ENCODE data around the gene MCFD2. TPM values are rescaled to one million over a fixed set of nuclear protein-coding genes. Genes with fewer than 3 reads are reported as not detected.
A peak's percentile ranks its signal among the peaks of the same experiment; 100 is the strongest.

MCFD2 gene
- total RNA-seq, 1 donor from 2014 or later: 161 TPM

- Histone ChIP-seq H3K4me1 (ENCODE audit: insufficient read depth, low read length) (peaks cover 33% of the 10 kb centered on the region), H3K4me3 (ENCODE audit: insufficient read depth, low read depth, low read length) (no peak overlapping the region), H3K9ac (ENCODE audit: low read length) (no peak overlapping the region), H3K27ac (ENCODE audit: low read depth, low read length) (no peak overlapping the region), H3K9me3 (ENCODE audit: insufficient read depth, low read depth, low read length) (no peaks in the 10 kb centered on the region), H3K4me2 (ENCODE audit: low read length) (peak overlapping the region; percentile 8), H4K20me1 (ENCODE audit: insufficient read depth, low read length) (peaks cover 20% of the 10 kb centered on the region), H2AFZ (ENCODE audit: low read depth, low read length) (no peak overlapping the region), H3K27me3 (ENCODE audit: insufficient read depth, low read length) (no peaks in the 10 kb centered on the region), H3K36me3 (ENCODE audit: insufficient read depth, low read length) (peaks cover 5% of the 10 kb centered on the region), H3K79me2 (ENCODE audit: insufficient read depth, low read length) (peaks cover 13% of the 10 kb centered on the region)
- Mint-ChIP-seq H3K27ac (ENCODE audit: unreplicated experiment) (no peak overlapping the region), H3K27me3 (ENCODE audit: low read depth, unreplicated experiment) (no peaks in the 10 kb centered on the region), H3K9me3 (ENCODE audit: unreplicated experiment) (no peaks in the 10 kb centered on the region), H3K36me3 (ENCODE audit: low read depth, unreplicated experiment) (peaks cover 17% of the 10 kb centered on the region), H3K4me1 (ENCODE audit: low read depth, unreplicated experiment) (peaks cover 18% of the 10 kb centered on the region), H3K4me3 (ENCODE audit: unreplicated experiment) (peak overlapping the region; percentile 67)
- TF ChIP-seq, protein P1, sequence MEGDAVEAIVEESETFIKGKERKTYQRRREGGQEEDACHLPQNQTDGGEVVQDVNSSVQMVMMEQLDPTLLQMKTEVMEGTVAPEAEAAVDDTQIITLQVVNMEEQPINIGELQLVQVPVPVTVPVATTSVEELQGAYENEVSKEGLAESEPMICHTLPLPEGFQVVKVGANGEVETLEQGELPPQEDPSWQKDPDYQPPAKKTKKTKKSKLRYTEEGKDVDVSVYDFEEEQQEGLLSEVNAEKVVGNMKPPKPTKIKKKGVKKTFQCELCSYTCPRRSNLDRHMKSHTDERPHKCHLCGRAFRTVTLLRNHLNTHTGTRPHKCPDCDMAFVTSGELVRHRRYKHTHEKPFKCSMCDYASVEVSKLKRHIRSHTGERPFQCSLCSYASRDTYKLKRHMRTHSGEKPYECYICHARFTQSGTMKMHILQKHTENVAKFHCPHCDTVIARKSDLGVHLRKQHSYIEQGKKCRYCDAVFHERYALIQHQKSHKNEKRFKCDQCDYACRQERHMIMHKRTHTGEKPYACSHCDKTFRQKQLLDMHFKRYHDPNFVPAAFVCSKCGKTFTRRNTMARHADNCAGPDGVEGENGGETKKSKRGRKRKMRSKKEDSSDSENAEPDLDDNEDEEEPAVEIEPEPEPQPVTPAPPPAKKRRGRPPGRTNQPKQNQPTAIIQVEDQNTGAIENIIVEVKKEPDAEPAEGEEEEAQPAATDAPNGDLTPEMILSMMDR (IDR thresholded peaks at IDR 0.05; ENCODE audit: insufficient read depth, low read depth, low read length): no peak
- TF ChIP-seq EZH2 (IDR thresholded peaks at IDR 0.05; ENCODE audit: insufficient read depth, low read length): no peak
- no peak for FAIRE-seq
- DNase-seq (ENCODE audit: low read depth): peak; percentile 51
These were observed 48.5 kb upstream of the MCFD2 start for GRCh38 chr2:46963941-46964673.

DNA sequence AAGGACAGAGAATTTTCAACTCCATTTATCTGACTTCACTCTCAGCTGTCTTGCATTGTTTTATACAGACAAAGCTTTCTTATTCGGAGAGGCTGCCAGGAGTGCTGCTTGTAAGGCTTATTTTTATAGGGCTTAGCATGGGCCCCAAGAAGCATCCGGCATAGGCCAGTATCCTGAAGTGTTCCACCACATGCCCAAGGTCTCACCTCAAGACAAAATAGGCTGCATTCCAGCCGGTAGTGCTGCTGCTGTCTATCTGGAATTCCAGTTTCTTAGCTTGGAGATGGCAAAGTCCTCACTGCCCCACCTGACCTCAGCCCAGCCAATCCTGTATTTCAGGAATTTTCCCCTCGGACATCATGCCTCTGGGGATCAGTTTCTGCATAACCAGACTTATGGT is 47.6 kb upstream of the MCFD2 start:
- H3K4me1 Mint-ChIP-seq (ENCODE audit: low read depth, unreplicated experiment): peaks cover 17% of the 10 kb centered on the region
- H3K4me1 ChIP-seq (ENCODE audit: insufficient read depth, low read length): peaks cover 30% of the 10 kb centered on the region
- no peaks in the 10 kb centered on the region for H3K9me3 ChIP-seq (ENCODE audit: insufficient read depth, low read depth, low read length)
- no peak overlapping the region for H3K27ac Mint-ChIP-seq (ENCODE audit: unreplicated experiment)
- no peaks in the 10 kb centered on the region for H3K9me3 Mint-ChIP-seq (ENCODE audit: unreplicated experiment)
- peaks cover 23% of the 10 kb centered on the region for H3K36me3 Mint-ChIP-seq (ENCODE audit: low read depth, unreplicated experiment)
- peaks cover 20% of the 10 kb centered on the region for H4K20me1 ChIP-seq (ENCODE audit: insufficient read depth, low read length)
- H2AFZ ChIP-seq (ENCODE audit: low read depth, low read length): no peak overlapping the region
- DNase-seq (ENCODE audit: low read depth) (no peak), FAIRE-seq (no peak)
- no peaks in the 10 kb centered on the region for H3K27me3 ChIP-seq (ENCODE audit: insufficient read depth, low read length)
- no peak overlapping the region for H3K9ac ChIP-seq (ENCODE audit: low read length)
- no peak overlapping the region for H3K4me3 Mint-ChIP-seq (ENCODE audit: unreplicated experiment)
- peaks cover 11% of the 10 kb centered on the region for H3K79me2 ChIP-seq (ENCODE audit: insufficient read depth, low read length)
- TF ChIP-seq, protein P1 (IDR thresholded peaks at IDR 0.05; ENCODE audit: insufficient read depth, low read depth, low read length): no peak
- TF ChIP-seq EZH2 (IDR thresholded peaks at IDR 0.05; ENCODE audit: insufficient read depth, low read length): no peak
- no peak overlapping the region for H3K27ac ChIP-seq (ENCODE audit: low read depth, low read length)
- no peak overlapping the region for H3K4me2 ChIP-seq (ENCODE audit: low read length)
- peaks cover 9% of the 10 kb centered on the region for H3K36me3 ChIP-seq (ENCODE audit: insufficient read depth, low read length)
- H3K4me3 ChIP-seq (ENCODE audit: insufficient read depth, low read depth, low read length): no peak overlapping the region
- H3K27me3 Mint-ChIP-seq (ENCODE audit: low read depth, unreplicated experiment): no peaks in the 10 kb centered on the region

DNA sequence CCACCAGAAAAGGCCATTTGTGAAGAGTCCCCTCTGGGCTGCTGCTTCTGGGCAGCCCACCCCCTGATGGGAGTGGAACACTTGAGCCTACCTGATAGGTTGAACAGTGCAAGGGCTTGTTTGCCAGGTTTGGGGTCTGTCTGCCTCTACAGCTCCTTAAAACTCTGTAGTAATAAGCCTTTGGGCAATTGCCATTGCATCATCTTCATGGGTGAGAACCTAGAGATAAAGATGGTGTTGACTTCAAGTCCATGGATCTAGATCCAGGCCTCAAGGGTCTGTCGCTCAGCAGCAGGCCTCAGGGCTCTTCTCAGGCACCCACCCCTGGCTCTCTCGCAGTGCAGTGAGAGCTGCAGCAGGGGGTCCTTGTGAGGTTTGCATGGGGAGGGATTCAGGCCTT is 47.1 kb upstream of the MCFD2 start:
- peaks cover 13% of the 10 kb centered on the region for H3K4me1 Mint-ChIP-seq (ENCODE audit: low read depth, unreplicated experiment)
- H3K79me2 ChIP-seq (ENCODE audit: insufficient read depth, low read length): peaks cover 8% of the 10 kb centered on the region
- no peak for FAIRE-seq

More for the DNA sequence above, 47.1 kb upstream of the MCFD2 start:
- Histone ChIP-seq H2AFZ (ENCODE audit: low read depth, low read length) (no peak overlapping the region), H4K20me1 (ENCODE audit: insufficient read depth, low read length) (peaks cover 20% of the 10 kb centered on the region), H3K27ac (ENCODE audit: low read depth, low read length) (no peak overlapping the region), H3K36me3 (ENCODE audit: insufficient read depth, low read length) (peaks cover 13% of the 10 kb centered on the region), H3K9me3 (ENCODE audit: insufficient read depth, low read depth, low read length) (no peaks in the 10 kb centered on the region), H3K27me3 (ENCODE audit: insufficient read depth, low read length) (no peaks in the 10 kb centered on the region), H3K4me3 (ENCODE audit: insufficient read depth, low read depth, low read length) (no peak overlapping the region), H3K9ac (ENCODE audit: low read length) (no peak overlapping the region), H3K4me2 (ENCODE audit: low read length) (no peak overlapping the region), H3K4me1 (ENCODE audit: insufficient read depth, low read length) (peaks cover 25% of the 10 kb centered on the region)
- Mint-ChIP-seq H3K27me3 (ENCODE audit: low read depth, unreplicated experiment) (no peaks in the 10 kb centered on the region), H3K36me3 (ENCODE audit: low read depth, unreplicated experiment) (peaks cover 23% of the 10 kb centered on the region), H3K27ac (ENCODE audit: unreplicated experiment) (no peak overlapping the region), H3K4me3 (ENCODE audit: unreplicated experiment) (no peak overlapping the region), H3K9me3 (ENCODE audit: unreplicated experiment) (no peaks in the 10 kb centered on the region)
- no peak for DNase-seq (ENCODE audit: low read depth)
- TF ChIP-seq, protein P1 (IDR thresholded peaks at IDR 0.05; ENCODE audit: insufficient read depth, low read depth, low read length): no peak
- TF ChIP-seq EZH2 (IDR thresholded peaks at IDR 0.05; ENCODE audit: insufficient read depth, low read length): no peak

Data from astrocyte (in vitro differentiated cells and primary cell).